ENCODE data around the gene PPARA.

The PPARA gene

GRCh38 chr22:46280999-46281623 is 130.8 kb downstream of the PPARA start:
- no peak for DNase-seq

GRCh38 chr22:46281866-46282678 is 131.7 kb downstream of the PPARA start:
- no peak for DNase-seq

- no peak for DNase-seq
Observed at GRCh38 chr22:46286006-46286405, 135.7 kb downstream of the PPARA start.

GRCh38 chr22:46286941-46287872 is 136.9 kb downstream of the PPARA start:
- DNase-seq, result no peak

GRCh38 chr22:46287873-46288751 is 137.8 kb downstream of the PPARA start:
- DNase-seq, result no peak

GRCh38 chr22:46288846-46289243 is 138.5 kb downstream of the PPARA start:
- DNase-seq, result no peak

- no peak for DNase-seq
Observed at GRCh38 chr22:46289244-46289891, 139.0 kb downstream of the PPARA start.

- no peak for DNase-seq
Observed at GRCh38 chr22:46290121-46290842, 140.0 kb downstream of the PPARA start.

GRCh38 chr22:46290843-46291785 is 140.8 kb downstream of the PPARA start:
- DNase-seq, result no peak

- no peak for DNase-seq
Observed at GRCh38 chr22:46292173-46292572, 141.8 kb downstream of the PPARA start.

- no peak for DNase-seq
Observed at GRCh38 chr22:46292732-46293131, 142.4 kb downstream of the PPARA start.

All from NCI-H1092 treated with DMSO at 0.1 percent for 48 hours (cell line).